ENCODE measurements around the gene ADGRG3.

DNA sequence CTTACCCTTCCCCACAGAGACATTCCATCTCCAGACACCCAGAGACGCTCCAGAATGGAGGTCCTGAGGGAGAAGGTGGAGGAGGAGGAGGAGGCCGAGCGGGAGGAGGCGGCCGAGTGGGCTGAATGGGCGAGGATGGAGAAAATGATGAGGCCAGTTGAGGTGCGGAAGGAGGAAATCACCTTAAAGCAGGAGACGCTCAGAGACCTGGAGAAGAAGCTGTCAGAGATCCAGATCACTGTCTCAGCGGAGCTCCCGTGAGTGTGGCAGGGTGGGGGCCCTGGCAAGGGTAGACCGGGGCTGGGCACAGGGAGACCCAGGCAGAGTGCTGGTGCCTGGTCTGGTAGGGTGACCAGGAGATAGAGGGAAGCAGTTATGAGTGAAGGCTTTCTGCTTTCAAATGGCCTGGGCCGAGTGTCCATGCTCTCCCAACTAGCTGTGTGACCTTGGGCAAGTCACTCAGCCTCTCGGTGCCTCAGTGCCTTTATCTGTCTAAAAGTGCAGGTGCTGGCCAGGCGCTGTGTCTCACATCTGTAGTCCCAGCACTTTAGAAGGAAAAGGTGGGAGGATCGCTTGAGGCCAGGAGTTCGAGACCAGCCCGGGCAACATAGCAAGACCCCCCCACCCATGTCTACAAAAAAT is 29.9 kb downstream of the ADGRG3 start:
- TF ChIP-seq CTCF (IDR thresholded peaks at IDR 0.05): no peak
- TF ChIP-seq POLR2AphosphoS5 (IDR thresholded peaks at IDR 0.05): no peak
- no peak for TF ChIP-seq EP300 (IDR thresholded peaks at IDR 0.05)
